HG02938 (cell line): ENCODE results near the gene SLC4A2.

Experiments used
- ATAC-seq: cut with Tn5 transposase; IDR thresholded peaks from one replicate; pipeline ENCODE4 v1.9.1; 2021; ENCODE audit warnings: mild to moderate bottlenecking, moderate library complexity; ENCODE audit not compliant: unreplicated experiment

SLC4A2 gene

GRCh38 chr7:151089893-151090730 lies 30.7 kb downstream of the SLC4A2 start:
- no peak for ATAC-seq

GRCh38 chr7:151091003-151091402 lies 31.6 kb downstream of the SLC4A2 start:
- ATAC-seq = no peak

GRCh38 chr7:151091431-151091830 lies 32.0 kb downstream of the SLC4A2 start:
- ATAC-seq = no peak

- ATAC-seq = no peak
Observed at GRCh38 chr7:151091988-151092387, 32.6 kb downstream of the SLC4A2 start.

- no peak for ATAC-seq
Observed at GRCh38 chr7:151093748-151094147, 34.4 kb downstream of the SLC4A2 start.

GRCh38 chr7:151094675-151095074 lies 35.3 kb downstream of the SLC4A2 start:
- ATAC-seq = no peak

GRCh38 chr7:151095123-151095797 lies 35.9 kb downstream of the SLC4A2 start:
- no peak for ATAC-seq

GRCh38 chr7:151095828-151096475 lies 36.6 kb downstream of the SLC4A2 start:
- no peak for ATAC-seq

GRCh38 chr7:151099486-151100211 lies 40.3 kb downstream of the SLC4A2 start:
- no peak for ATAC-seq

- no peak for ATAC-seq
Observed at GRCh38 chr7:151100921-151101320, 41.5 kb downstream of the SLC4A2 start.

- no peak for ATAC-seq
Observed at GRCh38 chr7:151101621-151102396, 42.4 kb downstream of the SLC4A2 start.

- ATAC-seq = no peak
Observed at GRCh38 chr7:151102991-151103390, 43.6 kb downstream of the SLC4A2 start.

- ATAC-seq = no peak
Observed at GRCh38 chr7:151103973-151104372, 44.6 kb downstream of the SLC4A2 start.

- no peak for ATAC-seq
Observed at GRCh38 chr7:151104411-151105235, 45.2 kb downstream of the SLC4A2 start.

GRCh38 chr7:151107882-151108281 lies 48.5 kb downstream of the SLC4A2 start:
- ATAC-seq = no peak

- ATAC-seq = no peak
Observed at GRCh38 chr7:151109094-151110048, 50.0 kb downstream of the SLC4A2 start.

- no peak for ATAC-seq
Observed at GRCh38 chr7:151110236-151110940, 51.0 kb downstream of the SLC4A2 start.
